ENCODE results near the gene AACS.

DNA sequence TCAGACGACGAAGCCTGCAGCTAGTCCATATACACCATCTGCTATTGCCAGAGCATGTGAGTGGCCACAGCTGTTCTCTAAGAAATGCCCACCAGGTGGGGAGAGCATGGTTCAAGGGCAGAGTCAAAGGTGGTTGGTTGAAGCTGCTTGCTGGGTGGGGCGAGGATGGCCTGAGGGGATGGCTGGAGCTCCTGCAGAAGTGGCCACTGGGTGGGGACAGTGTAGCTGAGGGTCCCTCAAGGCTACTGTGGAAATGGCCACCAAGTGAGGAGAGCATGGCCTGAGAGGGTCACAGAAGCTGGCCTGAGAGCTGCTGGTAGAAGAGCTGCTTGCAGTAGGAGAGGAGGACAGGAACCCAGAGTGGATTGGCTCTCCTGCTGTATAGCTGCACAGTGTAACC lies 102.4 kb downstream of the AACS start:
- TF ChIP-seq CTCF (conservative IDR thresholded peaks at IDR 0.05) (no peak), EZH2 (IDR thresholded peaks at IDR 0.05; ENCODE audit: low read depth) (no peak)
